ENCODE measurements around the gene DMXL1.

- TF ChIP-seq, protein P1, sequence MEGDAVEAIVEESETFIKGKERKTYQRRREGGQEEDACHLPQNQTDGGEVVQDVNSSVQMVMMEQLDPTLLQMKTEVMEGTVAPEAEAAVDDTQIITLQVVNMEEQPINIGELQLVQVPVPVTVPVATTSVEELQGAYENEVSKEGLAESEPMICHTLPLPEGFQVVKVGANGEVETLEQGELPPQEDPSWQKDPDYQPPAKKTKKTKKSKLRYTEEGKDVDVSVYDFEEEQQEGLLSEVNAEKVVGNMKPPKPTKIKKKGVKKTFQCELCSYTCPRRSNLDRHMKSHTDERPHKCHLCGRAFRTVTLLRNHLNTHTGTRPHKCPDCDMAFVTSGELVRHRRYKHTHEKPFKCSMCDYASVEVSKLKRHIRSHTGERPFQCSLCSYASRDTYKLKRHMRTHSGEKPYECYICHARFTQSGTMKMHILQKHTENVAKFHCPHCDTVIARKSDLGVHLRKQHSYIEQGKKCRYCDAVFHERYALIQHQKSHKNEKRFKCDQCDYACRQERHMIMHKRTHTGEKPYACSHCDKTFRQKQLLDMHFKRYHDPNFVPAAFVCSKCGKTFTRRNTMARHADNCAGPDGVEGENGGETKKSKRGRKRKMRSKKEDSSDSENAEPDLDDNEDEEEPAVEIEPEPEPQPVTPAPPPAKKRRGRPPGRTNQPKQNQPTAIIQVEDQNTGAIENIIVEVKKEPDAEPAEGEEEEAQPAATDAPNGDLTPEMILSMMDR (conservative IDR thresholded peaks at IDR 0.05; ENCODE audit: low read depth, low read length), result no peak
- TF ChIP-seq EZH2 (IDR thresholded peaks at IDR 0.05; ENCODE audit: low read length, unreplicated experiment), result no peak
These were observed 222.6 kb downstream of the DMXL1 start for GRCh38 chr5:119293516-119293829.
